Epithelial cell of proximal tubule (primary cell): Measurements from ENCODE around the gene HBZ. TPM values are rescaled to one million over a fixed set of nuclear protein-coding genes. Genes with fewer than 3 reads are reported as not detected.
A peak's percentile ranks its signal among the peaks of the same experiment; 100 is the strongest.

Experiments
- DNase-seq: peaks from one replicate; pipeline ENCODE4 v3.0.0-alpha.2; 2011; ENCODE audit warnings: low read depth
- H3K4me3 ChIP-seq: 2 replicates; pipeline ENCODE4 v1.5.1; 2011; ENCODE audit warnings: low read depth, mild to moderate bottlenecking, low read length
- CTCF ChIP-seq: conservative IDR thresholded peaks from 2 replicates; pipeline ENCODE4 v1.5.1; 2012; ENCODE audit warnings: low read depth, mild to moderate bottlenecking, low read length
- total RNA-seq: library from RNA; depleted of rRNA; stranded (reverse); fragments of >200 nt; gene quantifications from 2 replicates; pipeline ENCODE4 v1.2.3, GENCODE V29; 2015

HBZ gene
- total RNA-seq, 1 donor from 2014 or later: not detected

- no peak for DNase-seq
- no peak for TF ChIP-seq CTCF
- no peak overlapping the region for H3K4me3 ChIP-seq
Observed at GRCh38 chr16:133716-134115, 18.7 kb upstream of the HBZ start.

- peak overlapping the region; percentile 84 for H3K4me3 ChIP-seq
- TF ChIP-seq CTCF: no peak
- DNase-seq: no peak
Observed at GRCh38 chr16:138049-138417, 14.4 kb upstream of the HBZ start.

- DNase-seq: no peak
- no peak overlapping the region for H3K4me3 ChIP-seq
- TF ChIP-seq CTCF: no peak
Observed at GRCh38 chr16:140175-140857, 12.1 kb upstream of the HBZ start.

- H3K4me3 ChIP-seq: no peak overlapping the region
- no peak for DNase-seq
- no peak for TF ChIP-seq CTCF
Observed at GRCh38 chr16:142405-142967, 10.0 kb upstream of the HBZ start.

GRCh38 chr16:143047-143446 lies 9.4 kb upstream of the HBZ start:
- DNase-seq: no peak
- H3K4me3 ChIP-seq: no peak overlapping the region
- TF ChIP-seq CTCF: no peak

GRCh38 chr16:143456-143855 lies 9.0 kb upstream of the HBZ start:
- DNase-seq: no peak
- no peak overlapping the region for H3K4me3 ChIP-seq
- TF ChIP-seq CTCF: no peak

GRCh38 chr16:144797-145252 lies 7.6 kb upstream of the HBZ start:
- no peak for TF ChIP-seq CTCF
- no peak overlapping the region for H3K4me3 ChIP-seq
- no peak for DNase-seq
